Stimulated activated CD4-positive, alpha-beta T cell treated with anti-CD3 and anti-CD28 coated beads, TNF-alpha, amount 100 ng/mL, for 24 hours (primary cell): ENCODE measurements around the gene PDK4.
"Not testable (repeated sequence)": the region's sequence is repeated elsewhere in the genome, so short reads cannot be mapped to it uniquely, and the experiment has no call there.

ENCODE experiments used
- DNase-seq, 3 experiments: peaks; one replicate each; pipeline ENCODE4 v3.0.0-alpha.2; 2020; ENCODE audit warnings: low read depth in 3 of 3

The PDK4 gene

GRCh38 chr7:95569720-95570119 is 26.6 kb downstream of the PDK4 start:
- DNase-seq = no peak

- no peak for DNase-seq
Observed at GRCh38 chr7:95560674-95561073, 35.6 kb downstream of the PDK4 start.

GRCh38 chr7:95558864-95559263 is 37.5 kb downstream of the PDK4 start:
- no peak for DNase-seq

DNA sequence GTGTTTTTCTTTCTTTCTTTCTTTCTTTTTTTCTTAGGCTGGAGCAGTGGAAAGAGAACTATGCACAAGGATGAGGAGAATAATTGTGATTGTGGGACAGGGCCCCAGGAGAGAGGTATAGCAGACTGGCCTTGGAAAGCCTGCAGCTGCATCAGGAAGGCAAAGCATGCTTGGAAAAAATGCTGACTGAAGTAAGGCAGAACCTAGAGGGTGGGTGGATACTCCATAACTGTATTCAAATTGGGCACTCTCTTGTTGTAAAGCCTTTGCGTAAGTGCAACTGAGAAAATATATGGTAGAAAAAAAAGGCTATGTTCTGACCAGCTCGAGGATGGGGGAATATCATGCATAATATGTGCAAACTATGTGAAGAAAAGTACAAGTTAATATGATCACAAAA is 39.5 kb downstream of the PDK4 start:
- DNase-seq = no peak

DNA sequence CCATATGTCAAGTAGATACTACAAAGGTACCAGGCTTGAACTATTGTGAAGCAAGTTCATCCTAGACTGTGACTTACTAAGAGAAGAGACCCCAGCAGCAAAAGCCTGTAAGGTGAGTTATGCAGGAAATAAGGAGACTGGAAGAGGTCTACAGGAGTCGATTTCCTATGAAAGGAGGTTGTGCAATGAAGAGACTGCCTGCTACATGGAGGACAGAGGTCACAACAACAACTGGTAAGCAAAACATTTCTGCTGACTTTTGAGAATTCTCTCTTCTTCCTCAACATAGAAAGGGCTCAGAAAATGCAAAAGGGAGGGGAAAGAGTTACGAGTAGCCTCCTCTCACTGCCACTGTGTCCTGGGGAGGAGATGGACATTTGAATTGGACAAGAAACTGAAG is 42.4 kb downstream of the PDK4 start:
- no peak for DNase-seq

GRCh38 chr7:95552010-95552926 is 44.0 kb downstream of the PDK4 start:
- DNase-seq = not testable (repeated sequence)

GRCh38 chr7:95550546-95550945 is 45.8 kb downstream of the PDK4 start:
- DNase-seq = no peak

DNA sequence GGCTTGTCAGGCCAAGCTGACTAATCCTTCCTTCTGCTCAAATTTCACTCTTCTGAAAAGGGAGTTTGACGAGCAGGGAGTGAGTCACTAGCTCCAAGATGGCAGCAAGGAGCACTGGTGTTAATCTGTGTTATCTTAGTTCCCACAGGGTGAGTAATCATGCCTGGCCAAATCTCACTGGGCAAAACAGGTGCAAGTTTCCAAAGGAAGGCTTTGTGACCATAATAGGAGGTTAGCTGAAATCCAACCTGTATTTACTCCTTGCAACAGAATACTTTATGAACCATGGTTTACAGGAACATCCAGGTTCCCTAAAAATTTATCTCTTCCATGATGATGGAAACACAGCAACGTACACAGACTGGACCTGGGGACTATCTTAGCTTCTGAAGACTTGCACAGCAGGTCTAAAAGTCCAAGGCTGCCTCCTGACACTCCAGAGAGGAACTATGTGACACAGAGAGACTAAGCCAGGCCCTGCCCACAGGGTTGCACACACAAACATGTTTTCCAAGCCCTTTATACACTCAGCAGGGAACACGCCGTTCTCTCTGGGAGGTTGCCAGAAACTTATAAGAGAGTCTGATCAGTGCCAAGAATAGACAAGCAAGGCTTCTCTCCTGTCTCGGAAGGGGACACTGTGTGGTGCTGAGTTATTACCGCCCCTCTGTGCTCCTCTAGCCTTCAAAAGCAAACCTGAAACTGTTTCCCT is 46.3 kb downstream of the PDK4 start:
- DNase-seq = no peak

DNA sequence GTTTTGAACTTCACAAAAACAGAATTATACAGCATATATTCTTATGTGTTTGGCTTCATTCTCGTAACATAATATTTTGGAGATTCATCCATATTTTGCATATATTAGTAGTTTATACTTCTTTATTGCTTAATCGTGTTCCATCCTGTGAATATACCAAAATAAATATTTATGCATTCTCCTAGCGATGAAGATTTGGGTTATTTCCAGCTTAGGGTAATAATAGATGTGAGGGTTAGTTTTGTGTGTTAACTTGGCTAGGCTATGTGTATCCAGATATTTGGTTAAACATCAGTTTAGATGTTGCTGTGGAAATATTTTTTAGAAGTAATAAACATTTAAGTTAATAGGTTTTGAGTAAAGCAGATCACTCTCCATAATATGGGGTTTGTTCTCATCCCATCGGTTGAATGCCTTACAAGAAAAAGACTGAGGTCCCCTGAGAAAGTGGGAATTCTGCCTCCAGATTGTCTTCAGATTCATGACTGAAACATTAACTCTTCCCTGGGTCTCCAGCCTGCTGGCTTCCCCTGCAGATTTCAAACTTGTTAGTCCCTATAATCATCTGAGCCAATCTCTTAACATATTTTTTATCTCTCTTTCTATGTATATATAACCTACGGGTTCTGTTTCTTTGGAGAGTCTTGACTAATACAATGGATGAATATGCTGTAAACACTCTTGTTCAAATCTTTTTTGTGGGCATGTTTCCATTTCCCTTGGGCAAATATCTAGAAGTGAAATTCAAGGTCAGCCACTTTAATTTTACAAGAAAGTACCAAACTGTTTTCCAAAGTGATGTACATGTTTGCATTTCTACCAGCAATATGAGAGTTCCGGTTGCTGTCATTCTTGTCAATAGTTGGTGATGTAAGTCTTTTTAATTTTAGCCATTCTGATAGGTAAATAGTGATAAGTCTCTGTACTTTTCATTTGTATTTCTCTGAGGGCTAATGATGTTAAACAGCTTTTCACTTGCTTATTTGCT is 48.7 kb downstream of the PDK4 start:
- no peak for DNase-seq

DNA sequence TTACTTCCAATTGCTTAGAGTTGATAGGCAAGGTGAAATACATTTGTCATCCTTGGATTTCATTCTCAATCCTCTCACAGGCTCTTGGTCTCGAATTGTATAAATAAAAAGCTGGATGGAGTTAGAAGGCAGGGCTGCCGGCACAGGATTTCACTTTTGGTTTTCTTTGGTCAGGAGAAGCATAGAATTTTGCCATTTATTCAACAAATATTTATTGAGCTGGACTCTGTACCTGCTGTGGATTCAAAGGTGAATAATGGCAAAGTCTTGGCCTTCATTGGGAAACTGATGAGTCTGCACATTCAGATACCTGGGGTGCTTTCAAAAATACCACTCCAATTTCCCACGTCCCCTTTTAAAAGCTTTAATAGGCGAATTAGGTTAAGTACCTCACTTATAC is 49.7 kb downstream of the PDK4 start:
- DNase-seq = no peak

GRCh38 chr7:95545673-95546072 is 50.6 kb downstream of the PDK4 start:
- DNase-seq = no peak

- DNase-seq = no peak
Observed at GRCh38 chr7:95545007-95545615, 51.2 kb downstream of the PDK4 start.

DNA sequence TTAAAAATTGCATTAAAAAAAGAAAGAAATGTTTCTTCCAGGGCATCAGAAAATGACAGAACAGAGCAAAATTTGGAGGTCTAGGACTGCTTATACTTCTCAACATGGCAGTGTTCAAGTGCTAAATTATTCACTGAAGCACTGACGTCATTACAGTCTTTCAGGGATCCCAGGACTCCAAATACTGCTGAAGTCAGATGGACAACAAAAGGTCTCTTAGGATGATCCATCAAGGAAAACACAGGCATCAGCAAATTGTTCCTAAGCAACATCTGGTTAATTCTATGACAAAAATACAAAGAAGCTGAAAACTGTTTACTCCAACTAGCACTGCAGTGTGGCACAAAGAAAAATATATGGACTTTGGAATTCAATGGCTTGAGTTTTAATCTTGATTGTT is 52.1 kb downstream of the PDK4 start:
- no peak for DNase-seq

DNA sequence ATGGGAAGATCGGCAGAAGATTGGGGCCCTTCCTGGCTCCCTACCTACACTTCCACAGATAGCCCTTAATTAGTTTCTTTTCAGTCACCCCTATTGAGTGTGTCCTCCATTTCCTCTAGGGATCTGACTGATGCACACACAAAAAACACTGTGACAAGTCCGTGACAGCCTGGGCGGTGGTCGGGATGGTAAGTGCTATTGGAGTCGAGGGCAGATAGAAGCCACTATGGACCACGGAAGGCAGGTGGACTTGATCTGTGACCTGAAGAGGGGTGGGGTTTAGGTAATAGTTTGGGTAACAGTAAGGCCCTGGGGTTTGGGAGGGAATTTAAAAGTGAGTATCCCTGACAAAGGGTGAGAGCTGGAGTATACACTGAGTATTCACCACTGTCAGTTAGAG is 53.0 kb downstream of the PDK4 start:
- no peak for DNase-seq

DNA sequence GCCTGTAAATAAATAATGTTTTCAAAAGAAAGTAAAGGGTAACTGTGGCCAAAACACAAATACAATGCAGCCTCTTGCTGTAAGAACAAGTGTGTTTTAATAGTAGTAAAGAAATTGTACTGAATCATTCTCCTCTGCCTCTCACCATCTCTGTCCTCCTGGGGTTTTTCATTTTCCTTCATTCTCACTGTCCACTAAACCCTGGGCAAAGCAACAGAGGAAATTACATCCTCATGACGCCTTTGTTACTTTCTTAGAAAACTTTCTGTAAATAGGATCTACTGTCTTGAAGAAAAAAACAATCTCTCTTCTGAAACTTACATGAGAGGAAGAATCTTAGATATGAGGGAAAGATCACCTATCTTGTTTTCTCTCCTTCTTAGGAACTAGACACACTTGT is 56.0 kb downstream of the PDK4 start:
- DNase-seq = no peak

- no peak for DNase-seq
Observed at GRCh38 chr7:95539426-95539825, 56.9 kb downstream of the PDK4 start.

GRCh38 chr7:95537468-95537867 is 58.8 kb downstream of the PDK4 start:
- no peak for DNase-seq

DNA sequence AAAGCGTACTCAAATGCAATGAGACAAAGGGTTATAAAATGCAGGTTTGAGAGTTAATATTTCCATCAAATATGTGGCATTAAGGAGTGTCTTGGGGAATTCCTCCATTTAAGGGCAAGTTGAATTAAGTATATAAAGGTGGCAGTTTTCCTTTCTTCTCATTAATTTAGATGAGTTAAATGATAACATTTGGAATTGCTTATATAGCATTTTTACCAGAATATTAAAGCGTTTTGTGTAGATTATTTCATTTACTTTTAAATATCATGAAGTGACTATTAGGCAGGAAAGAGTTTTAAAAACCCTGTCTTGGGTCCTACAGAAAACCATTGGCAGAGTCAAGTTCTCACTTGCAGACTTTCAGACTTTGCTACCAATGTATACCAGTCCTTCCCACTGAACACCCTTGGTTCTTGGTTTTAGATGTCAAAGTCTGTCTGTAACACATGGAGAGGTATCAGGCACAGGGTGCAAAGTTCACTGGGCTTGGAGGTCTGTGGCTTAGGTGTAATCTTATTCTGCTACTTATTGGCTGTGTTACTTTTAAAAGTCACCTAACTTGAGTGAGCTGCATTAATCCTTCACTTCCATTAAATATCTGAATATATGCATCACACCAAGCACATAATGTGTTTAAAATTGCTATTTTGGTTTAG is 59.5 kb downstream of the PDK4 start:
- DNase-seq = no peak

DNA sequence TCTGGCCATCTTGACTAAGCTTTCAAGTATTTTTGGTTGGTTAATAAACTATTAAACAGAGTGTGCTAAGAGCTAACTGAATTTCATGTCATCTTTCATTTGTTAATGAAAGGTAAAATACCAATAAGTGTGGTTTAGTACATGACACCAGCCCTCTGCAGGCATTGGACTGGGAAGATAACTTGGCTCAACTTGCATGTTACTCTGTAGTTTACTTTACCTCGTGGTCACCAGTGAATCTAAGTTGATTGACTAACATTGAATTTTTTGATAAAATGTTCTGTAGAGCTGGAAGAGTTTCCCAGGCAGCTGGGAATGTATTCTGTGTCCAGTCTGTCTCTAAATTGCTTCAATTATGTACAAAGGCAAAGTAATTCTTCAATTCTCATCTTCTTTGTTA is 60.7 kb downstream of the PDK4 start:
- DNase-seq = no peak

DNA sequence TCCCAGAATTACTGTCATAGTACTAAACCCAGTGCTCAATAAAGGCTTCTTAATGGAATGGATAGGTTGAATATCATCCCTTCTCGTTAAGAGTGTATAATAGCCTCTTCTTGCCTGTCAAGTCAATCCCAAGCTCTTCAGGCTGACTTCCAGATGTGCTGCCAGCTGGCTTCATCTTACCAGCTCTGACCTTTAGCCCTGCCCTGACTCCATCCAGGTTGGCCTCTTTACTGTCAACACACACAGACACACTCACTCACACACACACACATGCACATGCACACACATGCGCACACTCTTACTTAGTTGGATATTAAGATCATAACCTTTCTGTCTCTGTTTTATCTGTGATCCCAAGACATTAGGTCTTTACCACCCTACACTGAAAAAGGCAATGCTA is 61.5 kb downstream of the PDK4 start:
- DNase-seq = no peak
